ENCODE measurements around the gene DCX. TPM values are rescaled to one million over a fixed set of nuclear protein-coding genes. Genes with fewer than 3 reads are reported as not detected.

DCX gene
- total RNA-seq, 2 donors from 2014 or later: not detected

- DNase-seq (ENCODE audit: low spot score): no peak
- Histone ChIP-seq H3K4me1 (ENCODE audit: control insufficient read depth in 1 of 2, low read depth in 2 of 2) (no peaks in the 10 kb centered on the region), H3K4me3 (no peak overlapping the region), H3K36me3 (no peaks in the 10 kb centered on the region), H3K27ac (no peak overlapping the region), H3K27me3 (replicated peaks; ENCODE audit: insufficient read depth) (no peaks in the 10 kb centered on the region), H3K9me3 (no peaks in the 10 kb centered on the region)
- TF ChIP-seq, protein P1, sequence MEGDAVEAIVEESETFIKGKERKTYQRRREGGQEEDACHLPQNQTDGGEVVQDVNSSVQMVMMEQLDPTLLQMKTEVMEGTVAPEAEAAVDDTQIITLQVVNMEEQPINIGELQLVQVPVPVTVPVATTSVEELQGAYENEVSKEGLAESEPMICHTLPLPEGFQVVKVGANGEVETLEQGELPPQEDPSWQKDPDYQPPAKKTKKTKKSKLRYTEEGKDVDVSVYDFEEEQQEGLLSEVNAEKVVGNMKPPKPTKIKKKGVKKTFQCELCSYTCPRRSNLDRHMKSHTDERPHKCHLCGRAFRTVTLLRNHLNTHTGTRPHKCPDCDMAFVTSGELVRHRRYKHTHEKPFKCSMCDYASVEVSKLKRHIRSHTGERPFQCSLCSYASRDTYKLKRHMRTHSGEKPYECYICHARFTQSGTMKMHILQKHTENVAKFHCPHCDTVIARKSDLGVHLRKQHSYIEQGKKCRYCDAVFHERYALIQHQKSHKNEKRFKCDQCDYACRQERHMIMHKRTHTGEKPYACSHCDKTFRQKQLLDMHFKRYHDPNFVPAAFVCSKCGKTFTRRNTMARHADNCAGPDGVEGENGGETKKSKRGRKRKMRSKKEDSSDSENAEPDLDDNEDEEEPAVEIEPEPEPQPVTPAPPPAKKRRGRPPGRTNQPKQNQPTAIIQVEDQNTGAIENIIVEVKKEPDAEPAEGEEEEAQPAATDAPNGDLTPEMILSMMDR (IDR thresholded peaks at IDR 0.05): no peak
- no peak for ATAC-seq (ENCODE audit: insufficient number of reproducible peaks, low FRiP score, low read depth)
These were observed 32.0 kb upstream of the DCX start for GRCh38 chrX:111443946-111444345.

- H3K27ac ChIP-seq: no peak overlapping the region
- no peaks in the 10 kb centered on the region for H3K4me1 ChIP-seq (ENCODE audit: control insufficient read depth in 1 of 2, low read depth in 2 of 2)
- DNase-seq (ENCODE audit: low spot score) (no peak), ATAC-seq (ENCODE audit: insufficient number of reproducible peaks, low FRiP score, low read depth) (no peak)
- TF ChIP-seq, protein P1 (IDR thresholded peaks at IDR 0.05): no peak
- no peaks in the 10 kb centered on the region for H3K9me3 ChIP-seq
- no peaks in the 10 kb centered on the region for H3K36me3 ChIP-seq
- no peaks in the 10 kb centered on the region for H3K27me3 ChIP-seq (replicated peaks; ENCODE audit: insufficient read depth)
- H3K4me3 ChIP-seq: no peak overlapping the region
These were observed 30.8 kb upstream of the DCX start for GRCh38 chrX:111442791-111443190.

DNA sequence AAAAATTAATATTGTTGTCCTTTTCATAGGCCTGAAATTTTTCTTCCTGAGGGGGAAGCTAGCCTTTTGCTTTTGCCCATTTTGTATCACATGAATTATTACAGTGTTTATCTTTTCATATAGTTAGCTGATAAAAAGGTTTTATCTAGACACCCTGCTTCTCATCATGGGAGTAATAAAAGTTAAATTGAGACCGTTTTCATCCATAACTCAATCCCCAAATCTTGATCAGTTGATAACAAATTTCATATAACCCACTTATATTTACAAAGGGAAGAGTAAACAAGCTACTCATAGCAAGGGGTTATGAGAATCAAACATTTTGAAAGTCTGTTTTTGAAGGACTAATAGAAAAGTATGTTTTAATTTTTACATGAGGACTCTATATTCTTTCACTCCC lies 23.5 kb upstream of the DCX start:
- DNase-seq (ENCODE audit: low spot score) (no peak), ATAC-seq (ENCODE audit: insufficient number of reproducible peaks, low FRiP score, low read depth) (no peak)
- TF ChIP-seq, protein P1 (IDR thresholded peaks at IDR 0.05): no peak
- Histone ChIP-seq H3K27ac (no peak overlapping the region), H3K9me3 (no peaks in the 10 kb centered on the region), H3K4me3 (no peak overlapping the region), H3K4me1 (ENCODE audit: control insufficient read depth in 1 of 2, low read depth in 2 of 2) (no peaks in the 10 kb centered on the region), H3K27me3 (replicated peaks; ENCODE audit: insufficient read depth) (no peaks in the 10 kb centered on the region), H3K36me3 (no peaks in the 10 kb centered on the region)

DNA sequence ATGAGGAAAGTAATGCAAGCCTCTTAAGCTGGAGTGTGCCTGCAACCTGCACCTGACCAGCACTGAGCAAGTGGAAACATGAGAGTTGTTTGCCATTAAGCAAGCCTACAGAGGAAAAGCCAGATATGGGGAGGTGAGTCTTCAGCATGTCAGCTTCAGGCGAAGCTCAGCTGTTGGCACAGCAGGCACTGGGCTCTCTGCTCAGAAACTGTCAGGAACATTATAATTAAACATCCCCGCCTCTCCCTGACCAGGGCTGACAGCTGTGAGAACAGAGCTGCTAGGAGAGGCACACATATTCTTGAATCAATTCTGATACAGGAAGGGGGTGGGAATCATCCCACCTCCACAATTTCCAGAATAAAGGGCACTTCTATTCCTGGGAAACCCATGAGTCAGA lies 19.0 kb upstream of the DCX start:
- Histone ChIP-seq H3K27ac (no peak overlapping the region), H3K4me3 (no peak overlapping the region), H3K36me3 (no peaks in the 10 kb centered on the region), H3K4me1 (ENCODE audit: control insufficient read depth in 1 of 2, low read depth in 2 of 2) (no peaks in the 10 kb centered on the region), H3K9me3 (no peaks in the 10 kb centered on the region), H3K27me3 (replicated peaks; ENCODE audit: insufficient read depth) (no peaks in the 10 kb centered on the region)
- no peak for ATAC-seq (ENCODE audit: insufficient number of reproducible peaks, low FRiP score, low read depth)
- TF ChIP-seq, protein P1 (IDR thresholded peaks at IDR 0.05): no peak
- DNase-seq (ENCODE audit: low spot score): no peak

DNA sequence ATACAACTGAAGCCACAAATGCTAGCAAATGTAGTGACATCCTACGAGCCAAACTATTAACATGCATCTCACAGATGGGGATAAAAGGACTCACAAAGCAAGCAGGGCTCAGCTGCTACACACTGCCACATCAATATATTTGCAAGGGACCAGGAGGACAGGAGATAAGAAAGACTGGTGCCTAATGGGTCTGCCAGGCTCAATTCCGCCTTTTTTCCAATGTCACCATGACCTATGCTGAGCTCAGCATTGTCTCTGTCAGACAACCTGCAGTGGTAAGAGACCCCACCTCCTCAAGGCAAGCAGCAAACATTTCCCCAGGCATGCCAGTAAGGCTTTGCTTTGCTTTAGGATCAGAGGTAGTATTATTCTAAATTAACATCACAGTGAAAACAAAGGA lies 435 bp downstream of the DCX start:
- H3K4me1 ChIP-seq (ENCODE audit: control insufficient read depth in 1 of 2, low read depth in 2 of 2): no peaks in the 10 kb centered on the region
- H3K4me3 ChIP-seq: no peak overlapping the region
- no peaks in the 10 kb centered on the region for H3K9me3 ChIP-seq
- TF ChIP-seq, protein P1 (IDR thresholded peaks at IDR 0.05): no peak
- H3K27ac ChIP-seq: no peak overlapping the region
- no peaks in the 10 kb centered on the region for H3K36me3 ChIP-seq
- no peaks in the 10 kb centered on the region for H3K27me3 ChIP-seq (replicated peaks; ENCODE audit: insufficient read depth)
- no peak for ATAC-seq (ENCODE audit: insufficient number of reproducible peaks, low FRiP score, low read depth)
- no peak for DNase-seq (ENCODE audit: low spot score)
